ENCODE data around the gene SCGN. TPM values are rescaled to one million over a fixed set of nuclear protein-coding genes. Genes with fewer than 3 reads are reported as not detected.

Gene SCGN
- total RNA-seq, 1 donor from 2014 or later = not detected

GRCh38 chr6:25670208-25670607 is 18.2 kb downstream of the SCGN start:
- no peak overlapping the region for H3K4me3 Mint-ChIP-seq (ENCODE audit: unreplicated experiment)
- TF ChIP-seq CTCF (IDR thresholded peaks at IDR 0.05) = no peak
- no peaks in the 10 kb centered on the region for H3K9me3 Mint-ChIP-seq (ENCODE audit: unreplicated experiment)
- H3K27me3 Mint-ChIP-seq (ENCODE audit: unreplicated experiment) = peaks cover 11% of the 10 kb centered on the region
- H3K4me1 Mint-ChIP-seq (ENCODE audit: unreplicated experiment) = no peaks in the 10 kb centered on the region
- no peak overlapping the region for H3K27ac Mint-ChIP-seq (ENCODE audit: unreplicated experiment)
- H3K36me3 Mint-ChIP-seq (ENCODE audit: unreplicated experiment) = no peaks in the 10 kb centered on the region
- DNase-seq (ENCODE audit: extremely low spot score, unreplicated experiment) = no peak

- H3K36me3 Mint-ChIP-seq (ENCODE audit: unreplicated experiment) = no peaks in the 10 kb centered on the region
- H3K27me3 Mint-ChIP-seq (ENCODE audit: unreplicated experiment) = peaks cover 11% of the 10 kb centered on the region
- H3K4me1 Mint-ChIP-seq (ENCODE audit: unreplicated experiment) = no peaks in the 10 kb centered on the region
- no peak for DNase-seq (ENCODE audit: extremely low spot score, unreplicated experiment)
- TF ChIP-seq CTCF (IDR thresholded peaks at IDR 0.05) = no peak
- no peak overlapping the region for H3K27ac Mint-ChIP-seq (ENCODE audit: unreplicated experiment)
- no peak overlapping the region for H3K4me3 Mint-ChIP-seq (ENCODE audit: unreplicated experiment)
- no peaks in the 10 kb centered on the region for H3K9me3 Mint-ChIP-seq (ENCODE audit: unreplicated experiment)
Measured at GRCh38 chr6:25670793-25671513, 18.9 kb downstream of the SCGN start.

GRCh38 chr6:25671652-25672051 is 19.6 kb downstream of the SCGN start:
- H3K27ac Mint-ChIP-seq (ENCODE audit: unreplicated experiment) = no peak overlapping the region
- H3K27me3 Mint-ChIP-seq (ENCODE audit: unreplicated experiment) = peaks cover 11% of the 10 kb centered on the region
- H3K4me1 Mint-ChIP-seq (ENCODE audit: unreplicated experiment) = no peaks in the 10 kb centered on the region
- no peaks in the 10 kb centered on the region for H3K36me3 Mint-ChIP-seq (ENCODE audit: unreplicated experiment)
- H3K9me3 Mint-ChIP-seq (ENCODE audit: unreplicated experiment) = no peaks in the 10 kb centered on the region
- H3K4me3 Mint-ChIP-seq (ENCODE audit: unreplicated experiment) = no peak overlapping the region
- no peak for DNase-seq (ENCODE audit: extremely low spot score, unreplicated experiment)
- TF ChIP-seq CTCF (IDR thresholded peaks at IDR 0.05) = no peak

- Mint-ChIP-seq H3K36me3 (ENCODE audit: unreplicated experiment) (no peaks in the 10 kb centered on the region), H3K4me3 (ENCODE audit: unreplicated experiment) (no peak overlapping the region), H3K9me3 (ENCODE audit: unreplicated experiment) (no peaks in the 10 kb centered on the region), H3K4me1 (ENCODE audit: unreplicated experiment) (no peaks in the 10 kb centered on the region), H3K27me3 (ENCODE audit: unreplicated experiment) (peaks cover 7% of the 10 kb centered on the region), H3K27ac (ENCODE audit: unreplicated experiment) (no peak overlapping the region)
- no peak for DNase-seq (ENCODE audit: extremely low spot score, unreplicated experiment)
- no peak for TF ChIP-seq CTCF (IDR thresholded peaks at IDR 0.05)
Measured at GRCh38 chr6:25675167-25675566, 23.2 kb downstream of the SCGN start.

GRCh38 chr6:25676775-25677174 is 24.8 kb downstream of the SCGN start:
- H3K9me3 Mint-ChIP-seq (ENCODE audit: unreplicated experiment) = no peaks in the 10 kb centered on the region
- H3K36me3 Mint-ChIP-seq (ENCODE audit: unreplicated experiment) = no peaks in the 10 kb centered on the region
- no peak overlapping the region for H3K4me3 Mint-ChIP-seq (ENCODE audit: unreplicated experiment)
- no peaks in the 10 kb centered on the region for H3K4me1 Mint-ChIP-seq (ENCODE audit: unreplicated experiment)
- no peak for TF ChIP-seq CTCF (IDR thresholded peaks at IDR 0.05)
- no peak overlapping the region for H3K27ac Mint-ChIP-seq (ENCODE audit: unreplicated experiment)
- DNase-seq (ENCODE audit: extremely low spot score, unreplicated experiment) = no peak
- peaks cover 4% of the 10 kb centered on the region for H3K27me3 Mint-ChIP-seq (ENCODE audit: unreplicated experiment)
